ENCODE results near the gene BANF2. TPM values are rescaled to one million over a fixed set of nuclear protein-coding genes. Genes with fewer than 3 reads are reported as not detected.

BANF2 gene
- total and polyA plus RNA-seq, 2 of the 13 experiments (the other 11 are each of a cell fraction or from before 2014, with no cell fraction given), result 0.35 TPM; not detected in 1

- no peak for TF ChIP-seq SRF (IDR thresholded peaks at IDR 0.05; ENCODE audit: low read depth, low read length)
- TF ChIP-seq ZKSCAN8 (CRISPR knock-in tag; IDR thresholded peaks at IDR 0.05; ENCODE audit: borderline replicate concordance), result no peak
- no peak for TF ChIP-seq ZNF740 (CRISPR knock-in tag; IDR thresholded peaks at IDR 0.05)
- no peak for TF ChIP-seq PBX3 (CRISPR knock-in tag; IDR thresholded peaks at IDR 0.05; ENCODE audit: borderline replicate concordance)
- no peak for TF ChIP-seq ZNF276 (CRISPR knock-in tag; IDR thresholded peaks at IDR 0.05; ENCODE audit: low read depth)
- 0 out of 2 replicates have a peak, but pooled peaks have one; percentile 11 for TF ChIP-seq HDAC1 (CRISPR knock-in tag; IDR thresholded peaks at IDR 0.05)
- TF ChIP-seq RARA (CRISPR knock-in tag; IDR thresholded peaks at IDR 0.05), result peak; percentile 32; the same call in 1 of the 2 replicates
- peak; percentile 53 for TF ChIP-seq SALL1 (CRISPR knock-in tag; IDR thresholded peaks at IDR 0.05)
- no peak for TF ChIP-seq ZNF768 (CRISPR knock-in tag; IDR thresholded peaks at IDR 0.05)
- no peak for TF ChIP-seq MYPOP (CRISPR knock-in tag; IDR thresholded peaks at IDR 0.05)
- no peak for TF ChIP-seq SIX1 (CRISPR knock-in tag; IDR thresholded peaks at IDR 0.05; ENCODE audit: borderline replicate concordance)
- no peak for TF ChIP-seq REPIN1 (CRISPR knock-in tag; IDR thresholded peaks at IDR 0.05; ENCODE audit: borderline replicate concordance, low read depth)
- 0 out of 2 replicates have a peak, but pooled peaks have one; percentile 45 for TF ChIP-seq ARNTL (CRISPR knock-in tag; IDR thresholded peaks at IDR 0.05)
- no peak for TF ChIP-seq ZSCAN9 (CRISPR knock-in tag; IDR thresholded peaks at IDR 0.05; ENCODE audit: borderline replicate concordance)
- peak; percentile 37 for TF ChIP-seq SAP130 (CRISPR knock-in tag; IDR thresholded peaks at IDR 0.05; ENCODE audit: low read depth)
- TF ChIP-seq KIAA2018 (CRISPR knock-in tag; IDR thresholded peaks at IDR 0.05; ENCODE audit: borderline replicate concordance), result no peak
- 0 out of 2 replicates have a peak, but pooled peaks have one; percentile 28 for TF ChIP-seq MAX (IDR thresholded peaks at IDR 0.05)
Measured at GRCh38 chr20:17748279-17748678, 48.5 kb downstream of the BANF2 start (continued).

Data from HepG2 (cell line).